Stimulated activated CD8-positive, alpha-beta memory T cell treated with anti-CD3 and anti-CD28 coated beads, Interleukin-12 subunit alpha, Interleukin-12 subunit beta, amount 100 ng/mL, for 4 hours (primary cell): ENCODE measurements around the gene GLCCI1.
A peak's percentile ranks its signal among the peaks of the same experiment; 100 is the strongest.
"Not testable (repeated sequence)": the region's sequence is repeated elsewhere in the genome, so short reads cannot be mapped to it uniquely, and the experiment has no call there.

Experiments used
- DNase-seq: peaks from one replicate; pipeline ENCODE4 v3.0.0-alpha.2; 2020; ENCODE audit warnings: low read depth

Gene GLCCI1

DNA sequence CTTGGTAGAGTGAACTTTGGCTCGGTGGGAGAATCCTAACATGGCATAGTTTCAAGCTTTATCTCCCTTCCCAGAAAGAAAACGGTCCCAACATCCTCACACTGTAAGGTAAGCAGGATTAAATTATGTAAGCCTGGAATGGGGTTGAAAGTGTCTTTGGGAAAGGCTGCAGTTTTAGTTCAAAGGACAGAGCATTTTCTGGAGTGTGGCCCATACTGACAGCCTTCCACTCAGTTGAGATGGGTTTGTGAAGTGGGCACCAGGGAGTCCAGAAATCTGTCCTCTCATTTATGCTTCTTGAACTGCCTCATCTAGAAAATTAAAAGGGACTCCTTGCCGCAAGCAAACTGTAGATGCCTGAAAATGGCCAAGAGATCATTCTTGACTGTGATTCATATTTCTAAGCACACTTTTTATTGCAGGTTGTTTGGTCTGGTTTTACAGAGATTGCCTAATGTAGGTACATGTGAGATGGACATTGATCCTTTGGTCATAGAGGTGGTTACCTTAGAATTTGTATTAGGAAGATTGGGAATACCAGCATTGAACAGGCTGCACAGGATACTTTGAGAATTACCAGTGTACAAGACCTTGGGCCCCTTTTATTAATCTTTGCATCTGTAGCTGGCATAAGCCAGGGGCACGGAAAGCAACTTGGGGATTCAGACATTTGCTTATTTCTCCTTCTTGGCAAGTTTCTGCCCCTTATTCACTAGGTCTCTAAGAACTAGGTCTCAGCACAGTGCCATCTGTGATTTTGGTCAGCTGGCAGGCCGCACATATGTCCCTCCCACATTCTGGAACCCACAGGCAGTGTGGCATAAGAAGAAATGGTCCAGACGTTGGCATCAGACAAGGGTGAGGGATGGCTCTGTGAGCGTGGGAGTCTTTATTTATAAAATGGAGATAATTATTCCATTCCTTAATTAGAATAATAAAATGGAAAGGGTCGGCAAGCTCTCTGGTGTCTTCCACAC is 125.9 kb downstream of the GLCCI1 start:
- no peak for DNase-seq

DNA sequence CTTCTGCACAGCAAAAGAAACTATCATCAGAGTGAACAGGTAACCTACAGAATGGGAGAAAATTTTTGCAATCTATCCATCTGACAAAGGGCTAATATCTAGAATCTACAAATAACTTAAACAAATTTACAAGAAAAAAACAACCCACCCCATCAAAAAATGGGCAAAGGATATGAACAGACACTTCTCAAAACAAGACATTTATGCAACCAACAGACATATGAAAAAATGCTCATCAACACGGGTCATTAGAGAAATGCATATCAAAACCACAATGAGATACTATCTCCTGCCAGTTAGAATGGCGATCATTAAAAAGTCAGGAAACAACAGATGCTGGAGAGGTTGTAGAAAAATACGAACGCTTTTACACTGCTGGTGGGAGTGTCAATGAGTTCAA is 132.7 kb downstream of the GLCCI1 start:
- not testable (repeated sequence) for DNase-seq

DNA sequence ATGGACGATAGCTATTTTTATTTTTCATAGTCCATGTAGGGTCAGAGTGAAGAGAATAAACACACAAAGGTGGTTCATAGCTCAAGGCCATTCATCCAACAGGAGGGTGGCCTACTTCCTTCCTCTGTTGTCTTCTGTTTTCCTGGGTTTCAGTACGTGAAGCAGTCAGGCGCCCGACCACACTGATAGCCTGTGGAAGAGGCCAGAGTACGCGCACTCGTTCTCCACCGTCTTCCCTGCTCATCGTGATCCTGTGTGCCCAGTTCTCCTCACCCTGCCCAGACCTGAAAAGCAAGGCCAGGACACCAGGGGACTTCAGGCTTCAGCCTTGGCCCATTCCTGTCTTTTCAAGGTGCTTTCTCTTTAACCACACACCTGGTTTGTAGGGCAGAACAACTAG is 134.7 kb downstream of the GLCCI1 start:
- no peak for DNase-seq

DNA sequence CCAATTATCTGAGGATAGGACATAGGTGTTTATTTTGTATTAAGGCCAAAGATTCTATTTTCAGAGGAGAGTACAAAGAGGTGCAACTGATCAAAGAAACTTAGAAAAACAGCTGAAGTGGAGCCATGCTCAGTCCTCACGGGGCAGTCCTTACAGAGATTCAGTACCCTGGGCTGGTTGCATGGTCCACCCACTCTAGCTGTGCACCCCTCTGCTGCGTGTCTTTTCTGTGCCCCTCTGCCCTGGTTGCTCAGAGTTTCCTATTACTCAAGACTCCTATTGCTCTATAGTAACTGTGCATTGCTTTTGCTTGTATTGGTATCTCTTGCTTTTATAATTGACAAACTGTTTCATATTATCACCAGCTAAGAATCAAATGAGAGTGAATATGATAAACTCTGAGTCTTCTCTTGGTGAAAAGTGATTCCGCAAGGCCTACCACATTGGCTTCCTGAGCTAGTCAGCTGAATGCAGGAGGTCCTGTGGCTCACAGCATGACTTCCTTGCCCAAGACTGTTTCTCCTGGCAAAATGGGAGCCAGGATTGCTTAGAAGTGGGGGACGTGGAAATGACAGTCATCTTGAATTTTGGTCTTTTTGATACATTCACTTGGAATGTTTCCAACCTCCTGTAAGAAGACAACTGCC is 137.0 kb downstream of the GLCCI1 start:
- no peak for DNase-seq

DNA sequence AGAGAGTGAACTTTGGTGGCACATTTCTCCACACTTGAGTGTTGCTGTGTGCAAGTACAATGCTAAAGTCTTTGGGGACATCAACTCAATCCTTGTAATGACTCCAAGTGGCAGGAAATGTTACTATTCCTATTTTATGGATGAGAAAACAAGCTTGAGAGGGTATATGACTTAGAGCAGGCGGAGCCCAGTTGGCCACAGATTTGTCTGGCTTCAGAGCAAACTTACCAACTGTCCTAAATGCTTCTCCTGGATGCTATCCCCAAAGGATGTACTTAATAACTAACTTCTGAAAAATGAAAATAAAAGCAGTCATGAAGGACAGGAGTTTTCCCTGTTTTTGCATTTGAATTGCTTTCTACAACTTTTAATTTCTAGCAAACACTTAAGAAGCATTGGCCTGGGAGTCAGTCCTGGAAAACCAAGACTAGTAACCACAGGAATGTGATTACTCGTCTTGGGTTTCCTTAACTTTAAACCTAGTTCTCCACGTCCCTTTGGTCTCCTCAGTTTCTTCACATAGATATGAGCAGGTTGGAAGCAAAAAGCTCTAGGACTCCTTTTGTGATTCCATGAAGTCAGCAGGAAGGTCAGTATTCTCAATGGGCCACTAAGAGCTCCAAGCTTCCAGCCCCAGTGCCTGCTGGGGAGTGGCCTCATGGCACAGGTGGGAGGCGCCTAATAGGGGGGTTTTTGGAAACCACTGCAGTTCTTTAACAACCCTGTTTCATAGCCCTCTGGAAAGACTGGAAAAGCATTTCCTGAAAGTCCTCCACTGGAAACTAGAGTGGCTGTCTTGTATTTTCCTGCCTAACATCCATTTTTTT is 140.8 kb downstream of the GLCCI1 start:
- no peak for DNase-seq

DNA sequence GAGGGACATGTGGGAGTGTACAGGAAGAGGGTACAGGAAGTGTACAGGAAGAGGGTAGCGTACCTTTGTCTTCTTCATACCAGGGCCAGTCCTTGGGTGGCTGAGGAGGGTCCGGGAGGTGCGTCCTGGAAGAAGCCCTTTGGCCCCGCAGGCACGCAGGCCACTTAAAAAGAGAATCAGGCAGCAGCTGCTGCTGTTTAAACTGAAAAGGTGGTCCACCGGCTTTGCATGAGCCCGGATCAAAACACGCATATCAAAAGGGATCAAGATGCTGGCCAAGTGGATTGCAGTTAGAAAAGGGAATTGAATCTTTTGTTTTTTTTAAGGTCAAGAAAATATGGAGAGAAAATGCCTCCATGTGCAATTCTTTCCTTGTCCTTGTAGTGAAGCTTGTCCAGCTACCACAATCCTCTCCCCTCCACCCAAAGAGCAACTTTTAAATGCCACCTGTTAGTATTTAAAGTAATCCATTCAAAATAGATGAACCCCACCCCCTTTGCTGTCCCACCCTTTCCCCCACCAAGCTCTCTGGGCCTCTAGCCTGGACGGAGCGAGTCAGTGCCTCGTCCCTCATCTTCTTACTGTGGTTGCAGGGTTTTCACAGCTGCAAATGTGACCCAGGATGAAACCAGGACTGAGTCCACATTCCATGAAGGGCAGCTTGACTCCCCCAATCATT is 142.8 kb downstream of the GLCCI1 start:
- no peak for DNase-seq

DNA sequence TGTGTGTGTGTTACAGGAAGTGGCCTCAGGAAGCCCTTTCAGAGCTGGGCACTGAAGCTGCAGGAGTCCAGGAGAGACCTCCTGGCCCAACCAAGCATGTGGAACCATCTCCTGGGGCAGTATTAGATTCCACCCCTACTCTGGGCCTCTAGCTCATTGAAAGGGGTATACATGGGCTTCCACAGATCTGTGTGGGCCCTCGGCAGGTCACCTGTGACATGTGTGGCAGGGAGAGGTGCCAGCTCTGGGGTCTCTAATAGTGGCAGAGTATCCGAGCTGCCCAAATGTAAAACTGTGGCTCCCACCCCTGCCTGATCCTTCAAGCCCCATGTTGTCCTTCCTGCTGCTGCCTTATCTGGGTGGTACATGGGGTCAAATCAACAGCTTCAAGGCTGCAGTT is 144.1 kb downstream of the GLCCI1 start:
- no peak for DNase-seq

DNA sequence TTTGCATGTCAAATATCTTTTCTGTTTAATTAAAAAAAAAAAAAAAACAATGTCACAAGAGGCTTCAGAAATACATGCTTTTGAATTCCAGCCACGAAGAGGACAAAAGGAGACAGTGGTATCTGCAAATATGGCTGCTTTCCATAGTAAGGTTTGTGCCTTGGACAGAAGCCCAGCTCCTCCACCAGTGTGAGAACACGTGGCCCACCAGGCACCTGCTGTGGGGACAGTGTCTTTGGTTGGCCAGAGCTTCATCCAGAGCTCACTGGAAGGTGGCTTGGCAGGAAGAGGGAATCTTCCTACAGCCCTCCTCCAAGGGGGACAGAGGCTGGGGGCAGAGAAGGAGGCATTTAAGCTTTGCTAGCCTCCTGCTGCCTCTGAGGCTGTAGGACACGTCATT is 144.6 kb downstream of the GLCCI1 start:
- DNase-seq, result no peak

DNA sequence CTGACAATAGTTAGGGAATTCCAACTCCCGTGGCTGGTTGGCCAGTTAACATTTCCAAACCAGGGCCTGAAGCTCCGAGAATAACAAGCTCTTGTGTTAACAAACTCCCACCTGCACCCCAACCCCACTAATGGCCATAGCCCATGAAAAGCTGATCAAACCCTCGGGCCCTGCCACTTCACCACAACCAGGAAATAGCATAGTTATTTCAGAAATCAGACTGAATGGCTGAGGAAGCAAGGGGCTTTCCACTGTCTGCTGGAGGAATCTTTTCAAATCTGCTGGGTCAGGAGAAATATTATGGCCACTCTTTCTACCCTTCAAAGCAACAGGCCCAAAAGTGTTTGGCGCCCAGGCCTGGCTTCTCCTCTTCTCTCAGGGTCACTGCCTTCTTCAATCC is 145.6 kb downstream of the GLCCI1 start:
- no peak for DNase-seq

DNA sequence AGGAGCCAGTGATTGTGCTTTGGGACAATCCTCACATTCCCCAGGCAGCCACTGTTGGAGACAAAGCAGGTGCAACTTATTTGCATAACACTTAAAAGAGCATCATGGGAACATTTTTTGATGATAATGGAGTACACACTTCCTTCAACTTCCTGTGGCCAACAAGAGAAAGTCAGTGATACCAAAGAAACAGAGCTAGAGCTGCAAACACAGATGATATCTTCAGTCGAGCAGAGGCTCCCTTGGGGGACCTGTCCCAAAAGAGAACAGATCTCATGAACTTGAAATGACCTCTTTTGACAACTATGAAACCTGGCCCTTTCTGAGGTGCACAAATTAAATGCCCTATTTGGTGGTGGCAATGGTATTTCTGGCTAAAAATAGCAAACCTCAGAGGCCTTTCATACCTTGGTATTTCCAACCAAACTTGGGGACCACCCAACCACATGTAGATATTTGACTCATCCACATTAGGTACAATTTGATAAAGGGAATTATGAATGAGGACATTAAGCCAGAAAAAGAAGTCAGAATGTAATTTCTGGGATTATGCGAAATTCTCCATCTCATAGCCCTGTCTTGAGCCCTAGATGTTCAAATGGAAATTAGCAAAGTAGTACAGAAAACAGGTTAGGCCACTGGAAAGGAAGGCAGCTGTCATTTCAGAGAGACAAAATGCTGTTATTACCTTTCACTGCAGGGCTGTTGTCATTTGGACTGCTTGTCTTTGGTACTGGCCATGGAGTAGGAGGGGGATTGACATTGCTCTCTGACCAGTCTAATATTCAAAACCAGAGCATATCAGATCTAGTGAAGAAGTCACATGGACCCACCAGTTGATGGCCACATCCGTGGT is 147.2 kb downstream of the GLCCI1 start:
- no peak for DNase-seq

DNA sequence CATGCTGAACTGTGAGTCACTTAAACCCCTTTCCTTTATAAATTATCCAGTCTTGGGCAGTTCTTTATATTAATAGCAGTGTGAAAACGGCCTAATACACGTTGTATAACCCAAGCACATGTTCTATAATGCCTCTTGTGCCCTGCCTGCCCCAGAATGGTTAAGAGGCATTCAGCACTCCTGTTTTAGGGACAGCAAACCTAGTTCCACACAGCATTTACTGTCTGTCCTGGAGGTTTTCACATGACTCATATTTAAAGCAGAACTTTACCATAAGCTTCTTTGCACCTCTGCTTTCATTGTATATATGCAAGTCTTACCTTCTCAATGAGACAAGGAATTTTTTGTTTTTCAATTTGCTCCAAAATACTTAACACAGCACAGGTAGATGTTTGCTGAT is 148.6 kb downstream of the GLCCI1 start:
- DNase-seq, result no peak

DNA sequence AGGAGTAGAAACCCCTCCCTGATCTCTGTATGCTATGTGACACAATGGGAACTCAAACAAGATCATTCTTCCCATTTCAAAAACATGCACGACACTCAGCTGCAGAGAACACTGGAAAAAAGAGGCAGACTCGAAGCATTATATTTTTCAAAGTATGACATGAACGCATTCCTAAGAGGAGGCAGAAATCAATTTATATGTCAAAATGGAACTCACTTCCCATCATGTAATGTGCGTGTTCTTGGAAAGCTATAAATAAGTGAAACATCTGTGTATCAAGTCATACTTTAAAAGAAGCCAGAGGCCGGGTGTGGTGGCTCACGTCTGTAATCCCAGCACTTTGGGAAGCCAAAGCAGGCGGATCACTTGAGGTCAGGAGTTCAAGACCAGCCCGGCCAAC is 150.7 kb downstream of the GLCCI1 start:
- no peak for DNase-seq

DNA sequence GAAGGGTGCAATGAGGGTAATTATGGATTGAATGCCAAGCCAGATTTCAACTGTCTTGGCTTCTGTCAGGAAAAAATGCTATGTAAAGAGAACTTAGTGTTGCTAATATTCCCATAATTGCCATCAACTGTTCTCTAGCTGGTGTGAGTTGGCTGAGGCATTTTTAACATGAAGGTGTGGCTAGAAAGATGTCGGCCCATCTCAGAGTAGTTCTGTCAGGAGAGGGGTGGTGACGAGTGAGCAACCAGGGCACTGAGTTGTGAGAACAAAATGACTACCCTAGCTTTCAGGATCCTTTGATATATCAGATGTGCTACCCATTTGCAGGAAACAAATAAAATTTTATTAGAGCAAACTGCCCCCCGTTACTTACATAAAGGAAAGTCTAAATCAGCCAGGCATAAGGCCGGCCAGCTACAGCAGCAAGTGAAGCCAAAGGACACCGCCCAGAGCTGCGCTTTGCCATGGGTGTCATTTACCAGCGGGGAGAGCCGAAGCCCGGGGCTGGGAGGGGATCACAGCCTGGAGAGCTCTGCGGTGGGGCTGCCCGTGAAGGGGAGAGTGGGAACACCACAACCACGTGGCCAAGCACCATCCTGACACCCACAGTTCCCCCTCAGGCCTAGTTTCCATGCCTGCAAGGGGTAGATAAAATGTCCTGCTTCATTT is 151.9 kb downstream of the GLCCI1 start:
- no peak for DNase-seq

DNA sequence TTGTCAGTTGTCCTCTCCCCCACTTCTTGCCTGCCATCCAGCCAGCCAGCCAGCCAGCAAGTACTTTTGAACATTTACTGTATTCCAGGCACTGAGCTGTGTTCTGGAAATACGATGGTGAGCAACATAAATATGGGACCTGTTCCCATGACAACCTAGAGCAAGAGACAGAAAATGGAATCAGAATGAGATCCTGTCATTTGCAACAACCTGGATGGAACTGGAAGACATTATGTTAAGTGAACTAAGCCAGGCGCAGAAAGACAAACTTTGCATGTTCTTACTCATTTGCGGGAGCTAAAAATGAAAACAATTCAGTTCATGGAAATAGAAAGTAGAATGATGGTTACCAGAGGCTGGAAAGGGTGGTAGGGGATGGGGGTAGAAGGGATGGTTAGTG is 152.6 kb downstream of the GLCCI1 start:
- no peak for DNase-seq

DNA sequence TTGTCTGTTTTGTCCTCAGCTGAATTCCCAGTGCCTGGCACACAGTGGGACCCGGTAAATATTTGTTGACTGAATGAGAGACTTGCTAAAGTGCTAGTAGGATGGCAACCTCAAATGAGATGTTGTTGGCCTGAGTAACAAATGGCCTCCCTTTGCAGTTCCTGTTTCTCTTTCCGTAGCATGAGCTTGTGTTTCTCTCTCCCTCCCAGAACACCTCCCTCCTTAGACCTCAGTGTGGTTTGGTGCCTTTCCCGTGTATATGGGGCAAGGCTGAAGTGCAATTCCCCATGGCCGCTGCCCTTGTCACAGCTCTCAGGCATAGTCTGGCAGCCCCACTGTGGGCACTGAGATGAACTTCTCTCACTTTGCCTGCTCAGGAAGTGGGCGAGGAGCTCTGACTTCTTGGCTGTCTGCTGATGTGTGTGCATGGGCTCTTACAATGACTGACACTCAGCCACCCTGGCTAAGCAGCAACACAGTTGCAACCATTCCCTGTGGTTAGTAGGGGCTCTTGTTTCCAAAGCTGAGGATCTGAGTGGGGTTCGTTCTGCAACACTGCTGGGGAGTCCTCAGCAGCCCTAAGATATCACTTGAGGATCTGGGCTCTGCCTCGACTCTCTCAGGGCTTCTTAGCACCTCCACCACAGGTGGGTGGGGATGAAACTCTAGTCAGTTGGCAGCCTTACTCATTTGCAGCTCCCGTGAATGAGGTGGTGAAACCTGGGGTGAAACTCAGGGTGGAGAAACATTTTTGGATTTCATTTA is 157.3 kb downstream of the GLCCI1 start:
- peak; percentile 60 for DNase-seq

DNA sequence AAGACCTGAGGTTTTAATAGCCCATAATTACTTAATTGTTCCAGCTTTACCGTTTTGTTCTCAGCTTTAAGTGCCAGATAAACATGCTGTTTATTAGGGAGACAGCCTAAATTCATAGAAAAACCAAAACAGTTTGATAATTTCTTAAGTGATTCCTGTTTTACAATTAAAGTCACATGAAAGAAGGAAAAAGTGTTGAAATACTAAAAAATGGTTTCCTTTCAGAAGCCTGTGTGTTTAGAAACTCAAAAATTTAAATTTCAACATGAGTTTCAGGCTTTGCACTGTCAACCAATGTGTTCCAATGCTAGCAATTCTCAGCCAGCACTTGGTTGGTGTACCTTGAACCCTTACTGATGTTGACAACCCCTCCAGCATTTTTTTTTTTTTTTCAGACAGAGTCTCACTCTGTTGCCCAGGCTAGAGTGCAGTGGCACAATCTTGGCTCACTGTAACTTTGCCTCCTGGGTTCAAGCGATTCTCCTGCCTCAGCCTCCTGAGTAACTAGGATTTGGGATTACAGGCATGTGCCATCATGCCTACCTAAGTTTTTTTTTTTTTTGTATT is 158.1 kb downstream of the GLCCI1 start:
- no peak for DNase-seq

DNA sequence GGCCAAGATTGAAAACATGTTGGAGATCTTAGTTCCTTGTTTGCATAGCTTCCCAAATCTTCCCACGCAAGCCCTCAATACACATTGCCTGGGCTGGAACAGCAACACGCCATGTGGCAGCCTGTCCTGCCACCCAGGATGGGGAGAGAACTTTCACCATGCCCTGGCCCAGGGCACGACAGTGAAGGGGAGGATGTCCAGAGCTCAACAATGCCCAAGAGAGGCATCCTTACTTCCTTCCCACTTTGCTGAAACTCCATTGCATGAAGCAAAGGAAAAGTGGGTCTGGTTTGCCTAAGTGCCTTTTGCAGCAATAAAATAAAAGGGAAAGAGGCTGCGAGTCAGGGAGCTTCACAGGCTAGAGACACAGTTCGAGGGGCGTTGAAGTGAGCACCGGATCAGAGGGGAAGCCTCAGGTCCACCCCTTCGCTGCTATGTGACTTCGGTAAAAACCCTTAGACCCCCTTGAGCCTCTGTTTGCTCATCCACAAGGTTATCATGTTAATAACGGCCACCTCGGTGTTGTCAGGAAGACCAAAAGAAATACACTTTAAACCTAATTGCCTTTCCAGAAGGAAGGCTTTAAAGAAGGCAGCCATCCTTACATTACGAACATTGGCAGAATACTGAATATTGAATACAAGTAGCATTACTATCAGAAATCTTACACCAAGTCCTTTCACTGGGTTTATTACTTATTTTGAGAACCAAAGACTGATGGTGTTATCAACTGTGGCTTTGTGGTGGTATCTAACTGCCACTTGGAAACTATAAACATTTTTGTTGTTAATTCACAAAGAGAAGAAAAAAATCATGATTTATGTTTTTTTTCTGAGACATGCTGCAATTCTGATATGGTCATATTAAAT is 160.1 kb downstream of the GLCCI1 start:
- DNase-seq, result no peak

DNA sequence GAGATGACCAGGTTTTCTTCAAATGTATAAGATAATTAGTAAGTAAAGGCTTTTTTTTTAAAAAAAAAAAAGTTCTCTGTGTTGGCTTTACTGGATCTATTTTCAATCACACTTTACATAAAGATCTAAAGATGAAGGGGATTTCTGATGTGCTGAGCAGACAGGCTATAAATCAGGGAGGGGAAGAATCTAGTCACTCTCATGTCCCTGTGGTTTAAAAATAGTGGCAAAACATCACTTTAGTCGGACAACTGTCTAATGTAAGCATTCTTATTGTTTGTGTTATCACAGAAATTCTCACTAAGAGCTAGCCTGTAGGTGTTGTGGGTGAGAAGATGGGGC is 160.7 kb downstream of the GLCCI1 start:
- no peak for DNase-seq

DNA sequence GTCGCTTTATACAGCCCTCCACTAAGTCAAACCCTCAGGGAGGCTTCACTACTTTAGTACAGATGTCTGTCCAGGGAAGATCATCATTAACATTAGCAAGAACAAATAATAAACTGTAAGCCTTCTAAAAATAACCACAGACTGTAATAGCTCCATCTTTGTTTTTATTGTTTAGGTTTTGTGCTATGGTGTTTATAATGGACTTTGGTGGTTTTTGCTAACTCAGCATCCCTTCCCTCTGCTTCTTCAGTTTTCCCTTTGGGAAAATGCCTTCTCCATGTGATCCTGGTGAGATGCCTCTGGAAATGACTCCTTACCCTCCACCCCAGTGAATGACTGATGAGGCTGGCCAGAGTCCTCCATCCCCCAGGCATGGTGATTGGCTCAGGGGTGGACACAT is 162.1 kb downstream of the GLCCI1 start:
- no peak for DNase-seq
